Measurements from ENCODE around the gene ORMDL2.

DNA sequence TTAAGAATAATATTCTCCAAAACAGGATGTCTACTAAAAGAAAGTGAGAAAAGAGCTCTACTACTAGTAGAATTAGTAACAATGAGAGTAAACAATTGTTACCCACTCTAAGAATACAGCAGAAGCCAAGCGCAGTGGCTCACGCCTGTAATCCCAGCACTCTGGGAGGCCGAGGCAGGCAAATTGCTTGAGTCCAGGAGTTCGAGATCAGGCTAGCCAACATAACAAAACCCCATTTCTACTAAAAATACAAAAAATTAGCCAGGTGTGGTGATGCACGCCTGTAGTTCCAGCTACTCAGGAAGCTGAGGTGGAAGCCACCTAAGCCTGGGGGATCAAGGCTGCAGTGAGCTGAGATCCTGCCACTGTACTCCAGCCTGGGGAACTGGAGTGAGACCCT, 6.9 kb downstream of the ORMDL2 start:
- TF ChIP-seq, protein P1, sequence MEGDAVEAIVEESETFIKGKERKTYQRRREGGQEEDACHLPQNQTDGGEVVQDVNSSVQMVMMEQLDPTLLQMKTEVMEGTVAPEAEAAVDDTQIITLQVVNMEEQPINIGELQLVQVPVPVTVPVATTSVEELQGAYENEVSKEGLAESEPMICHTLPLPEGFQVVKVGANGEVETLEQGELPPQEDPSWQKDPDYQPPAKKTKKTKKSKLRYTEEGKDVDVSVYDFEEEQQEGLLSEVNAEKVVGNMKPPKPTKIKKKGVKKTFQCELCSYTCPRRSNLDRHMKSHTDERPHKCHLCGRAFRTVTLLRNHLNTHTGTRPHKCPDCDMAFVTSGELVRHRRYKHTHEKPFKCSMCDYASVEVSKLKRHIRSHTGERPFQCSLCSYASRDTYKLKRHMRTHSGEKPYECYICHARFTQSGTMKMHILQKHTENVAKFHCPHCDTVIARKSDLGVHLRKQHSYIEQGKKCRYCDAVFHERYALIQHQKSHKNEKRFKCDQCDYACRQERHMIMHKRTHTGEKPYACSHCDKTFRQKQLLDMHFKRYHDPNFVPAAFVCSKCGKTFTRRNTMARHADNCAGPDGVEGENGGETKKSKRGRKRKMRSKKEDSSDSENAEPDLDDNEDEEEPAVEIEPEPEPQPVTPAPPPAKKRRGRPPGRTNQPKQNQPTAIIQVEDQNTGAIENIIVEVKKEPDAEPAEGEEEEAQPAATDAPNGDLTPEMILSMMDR (IDR thresholded peaks at IDR 0.05), result no peak
- TF ChIP-seq POLR2AphosphoS5 (IDR thresholded peaks at IDR 0.05) (no peak), POLR2A (IDR thresholded peaks at IDR 0.05) (no peak)

Measured in gastroesophageal sphincter (tissue), 3 donors.